LHCN-M2 (cell line): ENCODE data around the gene ADGRB2. TPM values are rescaled to one million over a fixed set of nuclear protein-coding genes. Genes with fewer than 3 reads are reported as not detected.

Source experiments
- DNase-seq: peaks from one replicate; pipeline ENCODE4 v3.0.0-alpha.2; 2012; ENCODE audit warnings: low read depth
- total RNA-seq: library from RNA; depleted of rRNA; stranded (reverse); fragments of >200 nt; gene quantifications from 2 replicates; pipeline ENCODE4 v1.2.3, GENCODE V29; 2014; rRNA removed

Gene ADGRB2
- total RNA-seq, 1 experiment from 2014 or later: 22.6 TPM

DNA sequence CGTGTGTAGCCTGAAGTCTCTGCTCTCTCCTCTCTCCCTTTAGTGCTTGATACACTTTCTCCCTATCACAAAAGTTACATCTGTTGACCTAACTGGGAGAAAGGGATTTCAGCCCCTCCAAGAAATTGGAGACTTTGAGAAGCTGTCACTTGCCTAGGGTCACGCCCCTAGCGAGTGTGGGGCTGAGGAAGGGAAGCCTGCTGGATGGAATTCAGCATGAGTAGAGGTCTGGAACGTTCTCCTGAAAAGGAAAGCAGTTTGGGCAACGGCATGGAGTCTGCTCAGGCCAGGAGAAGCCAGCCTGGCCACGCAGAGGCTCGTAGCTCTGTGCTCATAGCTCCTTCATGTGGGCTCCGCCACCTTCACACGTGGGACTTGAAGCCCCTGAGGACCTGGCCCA lies 82.7 kb downstream of the ADGRB2 start:
- no peak for DNase-seq

- DNase-seq: no peak
Observed at GRCh38 chr1:31679676-31680230, 84.4 kb downstream of the ADGRB2 start.

- no peak for DNase-seq
Observed at GRCh38 chr1:31679091-31679490, 85.0 kb downstream of the ADGRB2 start.

- DNase-seq: no peak
Observed at GRCh38 chr1:31678681-31679080, 85.5 kb downstream of the ADGRB2 start.

DNA sequence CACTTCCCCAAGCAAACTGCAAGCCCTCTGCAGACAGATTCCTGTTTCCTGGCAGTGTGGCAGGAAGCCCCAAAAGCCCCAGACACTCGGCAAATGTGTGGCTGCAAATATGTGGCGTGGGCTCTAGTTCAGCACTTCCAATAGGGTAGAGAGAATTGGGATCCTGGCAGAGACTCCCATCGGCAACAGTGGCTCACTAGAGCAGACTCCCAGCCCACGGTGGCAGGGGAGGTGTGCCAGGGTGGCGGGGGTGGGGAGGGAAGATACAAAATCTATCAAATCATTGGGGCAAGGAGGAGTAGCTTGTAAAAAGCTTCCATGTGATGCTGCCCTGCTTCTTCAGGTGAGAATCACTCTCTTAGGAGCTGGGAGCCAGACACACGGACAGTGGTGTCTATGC lies 86.2 kb downstream of the ADGRB2 start:
- no peak for DNase-seq

- DNase-seq: no peak
Observed at GRCh38 chr1:31677401-31677800, 86.7 kb downstream of the ADGRB2 start.

Other genes with a start within 250 kb of the ADGRB2 start
- 0.19 TPM in 1 of 2 replicates, not detected in the other for gene TINAGL1, start 187.8 kb downstream of the ADGRB2 start, total RNA-seq
- not detected in 2 replicates for gene HCRTR1, start 146.7 kb downstream of the ADGRB2 start, total RNA-seq
- gene PEF1, start 119.5 kb downstream of the ADGRB2 start, total RNA-seq: 67.5 and 78.3 TPM in 2 replicates
- gene COL16A1, start 60.3 kb downstream of the ADGRB2 start, total RNA-seq: 9.8 and 11.5 TPM in 2 replicates
- gene SPOCD1, start 51.7 kb upstream of the ADGRB2 start, total RNA-seq: 52.0 and 58.6 TPM in 2 replicates
- 266 and 303 TPM in 2 replicates for gene PTP4A2, start 174.0 kb upstream of the ADGRB2 start, total RNA-seq
- gene KHDRBS1, start 249.5 kb upstream of the ADGRB2 start, total RNA-seq: 58.9 and 72.6 TPM in 2 replicates